Measurements from ENCODE around the gene GDF7.
A peak's percentile ranks its signal among the peaks of the same experiment; 100 is the strongest.
"Not testable (repeated sequence)": the region's sequence is repeated elsewhere in the genome, so short reads cannot be mapped to it uniquely, and the experiment has no call there.

GDF7 gene

DNA sequence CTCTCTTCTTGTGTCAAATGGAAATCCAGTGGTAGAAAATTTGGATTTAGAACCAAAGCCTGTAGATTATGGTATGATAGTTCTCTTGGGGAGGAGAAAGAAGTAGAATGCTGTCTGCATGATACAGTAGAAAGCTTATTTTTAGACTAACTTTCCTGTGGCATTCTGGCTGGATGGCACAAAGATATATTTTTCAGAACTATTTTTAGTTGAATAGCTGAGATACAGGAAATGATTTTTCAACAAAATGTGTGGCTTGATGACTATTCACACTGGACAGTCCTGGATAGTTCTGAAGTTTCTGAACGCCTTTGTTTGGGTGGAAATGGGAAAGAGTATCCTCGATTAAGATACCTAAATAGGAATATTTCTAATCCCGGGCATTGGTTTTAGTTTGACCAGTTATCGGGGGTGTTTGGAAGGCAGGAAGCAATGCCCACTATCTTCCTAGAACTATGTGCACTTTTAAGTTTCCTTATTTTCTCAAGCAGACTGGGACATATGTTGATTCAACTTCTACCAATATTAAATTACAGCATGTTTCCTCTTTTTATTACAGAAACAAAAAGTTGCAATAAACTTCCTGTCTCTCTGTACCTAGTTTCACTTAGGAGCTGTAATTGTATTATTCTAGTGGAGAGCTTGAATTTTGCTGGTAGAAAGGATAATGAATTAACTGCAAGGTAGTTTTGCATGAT is 32.1 kb downstream of the GDF7 start:
- Mint-ChIP-seq H3K27ac (no peak overlapping the region), H3K27me3 (no peaks in the 10 kb centered on the region), H3K4me1 (peaks cover 12% of the 10 kb centered on the region), H3K36me3 (ENCODE audit: low read depth) (peaks cover 9% of the 10 kb centered on the region), H3K4me3 (no peak overlapping the region), H3K9me3 (no peaks in the 10 kb centered on the region)
- no peak for ATAC-seq
- DNase-seq = no peak

DNA sequence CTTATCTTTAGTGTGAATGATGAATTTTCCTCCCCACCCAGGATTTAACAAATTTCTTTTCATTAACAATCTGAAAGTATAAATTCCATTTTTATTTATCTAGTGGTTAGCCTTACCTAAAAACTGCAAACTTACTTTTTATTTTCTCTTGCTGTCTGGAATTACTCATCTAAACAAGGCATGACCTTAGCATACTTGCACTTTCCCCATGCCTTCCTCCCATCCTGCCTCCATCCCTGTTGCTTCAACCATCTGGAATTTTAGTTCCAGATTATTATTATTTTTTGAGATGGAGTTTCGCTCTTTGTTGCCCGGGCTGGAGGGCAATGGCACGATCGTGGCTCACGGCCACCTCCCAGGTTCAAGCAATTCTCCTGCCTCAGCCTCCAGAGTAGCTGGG is 35.6 kb downstream of the GDF7 start:
- Mint-ChIP-seq H3K4me3 (no peak overlapping the region), H3K4me1 (peaks cover 12% of the 10 kb centered on the region), H3K27me3 (no peaks in the 10 kb centered on the region), H3K9me3 (no peaks in the 10 kb centered on the region), H3K36me3 (ENCODE audit: low read depth) (peaks cover 13% of the 10 kb centered on the region), H3K27ac (no peak overlapping the region)
- no peak for DNase-seq
- no peak for ATAC-seq

DNA sequence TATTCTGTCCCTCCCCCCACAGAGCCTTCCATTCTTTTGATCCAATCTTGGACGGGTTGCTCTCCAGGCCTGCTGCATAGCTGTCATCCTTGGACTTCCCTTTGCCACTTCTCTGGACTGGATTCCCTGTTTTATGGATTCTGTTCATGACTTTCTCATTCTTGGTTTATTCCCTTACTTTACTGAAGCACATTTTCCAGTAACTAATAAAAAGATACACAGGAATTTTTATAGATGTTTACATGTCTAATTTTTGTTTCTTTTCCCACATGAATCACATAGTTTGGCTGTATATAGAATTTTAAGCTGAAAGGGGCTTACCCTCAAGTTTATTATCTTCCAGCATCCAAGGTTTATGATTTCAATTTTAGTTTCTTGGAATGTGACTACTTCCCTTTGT is 37.9 kb downstream of the GDF7 start:
- no peak for DNase-seq
- H3K9me3 Mint-ChIP-seq = no peaks in the 10 kb centered on the region
- no peaks in the 10 kb centered on the region for H3K27me3 Mint-ChIP-seq
- H3K4me3 Mint-ChIP-seq = no peak overlapping the region
- no peak overlapping the region for H3K27ac Mint-ChIP-seq
- H3K36me3 Mint-ChIP-seq (ENCODE audit: low read depth) = peaks cover 8% of the 10 kb centered on the region
- peaks cover under 1% of the 10 kb centered on the region for H3K4me1 Mint-ChIP-seq
- ATAC-seq = no peak

DNA sequence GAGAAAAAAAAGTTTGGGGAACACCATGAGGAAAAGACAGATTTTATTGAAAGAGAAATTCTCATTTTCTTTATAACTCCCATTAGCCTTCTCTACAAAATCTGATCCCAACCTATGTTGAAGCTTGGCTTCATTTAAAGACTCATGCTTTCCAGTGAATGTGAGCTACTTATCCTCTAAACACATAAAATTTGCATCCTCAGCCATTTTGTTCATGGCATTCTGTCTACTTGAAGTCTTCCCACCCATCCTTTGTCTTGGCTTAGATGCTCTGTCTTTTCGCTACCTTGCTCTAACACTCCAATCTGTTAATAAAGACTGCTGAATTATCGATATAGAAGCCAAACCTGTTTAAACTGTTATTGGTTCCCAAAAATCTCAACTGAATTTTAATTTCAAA is 39.3 kb downstream of the GDF7 start:
- DNase-seq (no peak), ATAC-seq (no peak)
- no peaks in the 10 kb centered on the region for H3K4me1 Mint-ChIP-seq
- no peak overlapping the region for H3K27ac Mint-ChIP-seq
- no peak overlapping the region for H3K4me3 Mint-ChIP-seq
- no peaks in the 10 kb centered on the region for H3K9me3 Mint-ChIP-seq
- H3K36me3 Mint-ChIP-seq (ENCODE audit: low read depth) = peaks cover 13% of the 10 kb centered on the region
- H3K27me3 Mint-ChIP-seq = no peaks in the 10 kb centered on the region

DNA sequence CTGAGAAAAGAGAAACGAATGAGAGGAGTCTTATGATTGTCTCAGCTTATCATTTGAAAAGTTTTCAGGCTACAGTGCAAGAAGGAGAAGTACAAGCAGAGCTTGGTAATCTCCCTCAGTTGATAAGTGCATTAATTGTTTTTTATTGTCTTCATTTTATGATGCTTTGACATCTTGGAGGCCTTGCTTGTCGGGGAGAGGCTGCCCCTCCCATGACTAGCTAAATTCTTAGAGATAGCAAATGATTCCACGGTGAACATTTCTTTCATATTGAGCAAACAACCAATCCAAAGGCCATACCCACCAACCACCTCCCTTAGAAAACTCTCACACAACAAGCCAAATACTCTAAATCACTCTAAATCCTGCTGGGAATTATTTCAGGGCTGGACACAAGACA is 39.8 kb downstream of the GDF7 start:
- Mint-ChIP-seq H3K27me3 (no peaks in the 10 kb centered on the region), H3K4me1 (no peaks in the 10 kb centered on the region), H3K27ac (no peak overlapping the region), H3K4me3 (no peak overlapping the region), H3K36me3 (ENCODE audit: low read depth) (peaks cover 15% of the 10 kb centered on the region), H3K9me3 (no peaks in the 10 kb centered on the region)
- ATAC-seq = no peak
- DNase-seq = no peak

DNA sequence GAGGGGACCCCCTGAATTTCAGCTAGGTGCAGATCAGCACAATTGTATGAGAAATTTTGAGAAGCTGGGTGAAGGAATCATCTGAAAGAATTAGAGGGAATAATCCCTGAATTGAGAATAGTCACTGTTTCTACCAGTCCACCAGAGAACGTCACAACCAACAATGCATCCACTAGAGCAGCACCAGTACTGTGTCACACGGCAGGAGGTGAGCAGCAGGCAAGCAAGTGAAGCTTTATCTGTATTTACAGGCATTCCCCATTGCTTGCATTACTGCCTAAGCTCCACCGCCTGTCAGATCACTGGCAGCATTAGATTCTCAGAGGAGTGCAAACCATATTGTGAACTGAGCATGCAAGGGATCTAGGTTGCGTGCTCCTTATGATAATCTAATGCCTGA is 40.7 kb downstream of the GDF7 start:
- no peak for ATAC-seq
- Mint-ChIP-seq H3K27me3 (no peaks in the 10 kb centered on the region), H3K4me1 (no peaks in the 10 kb centered on the region), H3K4me3 (no peak overlapping the region), H3K27ac (no peak overlapping the region), H3K36me3 (ENCODE audit: low read depth) (peaks cover 15% of the 10 kb centered on the region), H3K9me3 (no peaks in the 10 kb centered on the region)
- DNase-seq = no peak

DNA sequence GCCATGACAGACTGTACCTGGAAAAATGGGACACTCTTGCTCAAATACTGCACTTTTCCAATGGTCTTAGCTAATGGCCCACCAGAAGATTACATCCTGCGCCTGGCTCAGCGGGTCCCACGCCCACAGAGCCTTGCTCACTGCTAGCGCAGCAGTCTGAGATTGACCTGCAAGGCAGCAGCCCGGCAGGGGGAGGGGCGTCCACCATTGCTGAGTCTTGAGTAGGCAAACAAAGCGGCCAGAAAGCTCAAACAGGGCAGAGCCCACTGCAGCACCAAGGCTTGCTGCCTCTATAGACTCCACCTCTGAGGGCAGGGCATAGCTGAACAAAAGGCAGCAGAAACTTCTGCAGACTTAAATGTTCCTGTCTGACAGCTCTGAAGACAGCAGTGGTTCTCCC is 44.7 kb downstream of the GDF7 start:
- H3K4me1 Mint-ChIP-seq, H3K27ac Mint-ChIP-seq, DNase-seq, ATAC-seq, H3K27me3 Mint-ChIP-seq, H3K9me3 Mint-ChIP-seq, H3K4me3 Mint-ChIP-seq: not testable (repeated sequence)
- H3K36me3 Mint-ChIP-seq (ENCODE audit: low read depth) = peaks cover 34% of the 10 kb centered on the region

DNA sequence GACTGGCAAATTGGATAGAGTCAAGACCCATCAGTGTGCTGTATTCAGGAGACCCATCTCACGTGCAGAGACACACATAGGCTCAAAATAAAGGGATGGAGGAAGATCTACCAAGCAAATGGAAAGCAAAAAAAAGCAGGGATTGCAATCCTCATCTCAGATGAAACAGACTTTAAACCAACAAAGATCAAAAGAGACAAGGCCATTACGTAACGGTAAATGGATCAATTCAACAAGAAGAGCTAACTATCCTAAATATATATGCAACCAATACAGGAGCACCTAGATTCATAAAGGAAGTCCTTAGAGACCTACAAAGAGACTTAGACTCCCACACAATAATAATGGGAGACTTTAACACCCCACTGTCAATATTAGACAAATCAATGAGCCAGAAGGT is 46.6 kb downstream of the GDF7 start:
- Mint-ChIP-seq H3K9me3 (peaks cover 16% of the 10 kb centered on the region), H3K36me3 (ENCODE audit: low read depth) (peaks cover 48% of the 10 kb centered on the region)
- not testable (repeated sequence) for H3K4me1 Mint-ChIP-seq, ATAC-seq, H3K27ac Mint-ChIP-seq, H3K27me3 Mint-ChIP-seq, DNase-seq, H3K4me3 Mint-ChIP-seq

DNA sequence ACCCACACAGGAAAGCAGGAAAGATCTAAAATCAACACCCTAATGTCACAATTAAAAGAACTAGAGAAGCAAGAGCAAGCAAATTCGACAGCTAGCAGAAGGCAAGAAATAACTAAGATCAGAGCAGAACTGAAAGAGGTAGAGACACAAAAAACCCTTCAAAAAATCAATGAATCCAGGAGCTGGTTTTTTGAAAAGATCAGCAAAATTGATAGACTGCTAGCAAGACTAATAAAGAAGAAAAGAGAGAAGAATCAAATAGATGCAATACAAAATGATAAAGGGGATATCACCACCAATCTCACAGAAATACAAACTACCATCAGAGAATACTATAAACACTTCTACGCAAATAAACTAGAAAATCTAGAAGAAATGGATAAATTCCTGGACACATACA is 47.5 kb downstream of the GDF7 start:
- not testable (repeated sequence) for DNase-seq, ATAC-seq, H3K27ac Mint-ChIP-seq, H3K4me3 Mint-ChIP-seq, H3K27me3 Mint-ChIP-seq, H3K4me1 Mint-ChIP-seq
- Mint-ChIP-seq H3K9me3 (peaks cover 22% of the 10 kb centered on the region), H3K36me3 (ENCODE audit: low read depth) (peaks cover 53% of the 10 kb centered on the region)

DNA sequence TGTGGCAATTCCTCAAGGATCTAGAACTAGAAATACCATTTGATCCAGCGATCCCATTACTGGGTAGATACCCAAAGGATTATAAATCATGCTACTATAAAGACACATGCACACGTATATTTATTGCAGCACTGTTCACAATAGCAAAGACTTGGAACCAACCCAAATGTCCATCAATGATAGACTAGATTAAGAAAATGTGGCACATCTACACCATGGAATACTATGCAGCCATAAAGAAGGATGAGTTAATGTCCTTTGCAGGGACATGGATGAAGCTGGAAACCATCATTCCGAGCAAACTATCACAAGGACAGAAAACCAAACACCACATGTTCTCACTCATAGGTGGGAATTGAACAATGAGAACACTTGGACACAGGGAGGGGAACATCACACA is 49.2 kb downstream of the GDF7 start:
- not testable (repeated sequence) for H3K4me1 Mint-ChIP-seq, H3K27ac Mint-ChIP-seq, DNase-seq, ATAC-seq, H3K27me3 Mint-ChIP-seq, H3K4me3 Mint-ChIP-seq
- Mint-ChIP-seq H3K36me3 (ENCODE audit: low read depth) (peaks cover 64% of the 10 kb centered on the region), H3K9me3 (peaks cover 37% of the 10 kb centered on the region)

DNA sequence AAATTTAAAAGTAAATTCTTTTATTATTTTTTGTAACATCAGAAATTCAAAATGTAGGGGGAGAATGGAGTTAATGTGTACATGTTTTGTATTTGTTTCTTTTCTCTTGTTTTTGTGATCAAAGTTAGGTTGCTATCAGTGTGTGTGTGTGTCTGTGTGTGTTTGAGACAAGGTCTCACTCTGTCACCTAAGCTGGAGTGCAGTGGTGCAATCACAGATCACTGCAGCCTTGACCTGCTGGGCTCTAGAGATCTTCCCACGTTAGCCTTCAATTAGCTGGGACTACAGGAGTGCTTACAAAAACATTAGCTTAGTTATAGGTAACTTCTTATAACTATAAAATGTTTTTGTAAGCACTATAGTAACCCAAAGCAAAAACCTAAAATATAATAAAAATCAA is 50.7 kb downstream of the GDF7 start:
- no peak for DNase-seq
- Mint-ChIP-seq H3K27me3 (no peaks in the 10 kb centered on the region), H3K4me1 (no peaks in the 10 kb centered on the region), H3K27ac (no peak overlapping the region), H3K4me3 (no peak overlapping the region), H3K9me3 (peaks cover 38% of the 10 kb centered on the region), H3K36me3 (ENCODE audit: low read depth) (peaks cover 71% of the 10 kb centered on the region)
- no peak for ATAC-seq

DNA sequence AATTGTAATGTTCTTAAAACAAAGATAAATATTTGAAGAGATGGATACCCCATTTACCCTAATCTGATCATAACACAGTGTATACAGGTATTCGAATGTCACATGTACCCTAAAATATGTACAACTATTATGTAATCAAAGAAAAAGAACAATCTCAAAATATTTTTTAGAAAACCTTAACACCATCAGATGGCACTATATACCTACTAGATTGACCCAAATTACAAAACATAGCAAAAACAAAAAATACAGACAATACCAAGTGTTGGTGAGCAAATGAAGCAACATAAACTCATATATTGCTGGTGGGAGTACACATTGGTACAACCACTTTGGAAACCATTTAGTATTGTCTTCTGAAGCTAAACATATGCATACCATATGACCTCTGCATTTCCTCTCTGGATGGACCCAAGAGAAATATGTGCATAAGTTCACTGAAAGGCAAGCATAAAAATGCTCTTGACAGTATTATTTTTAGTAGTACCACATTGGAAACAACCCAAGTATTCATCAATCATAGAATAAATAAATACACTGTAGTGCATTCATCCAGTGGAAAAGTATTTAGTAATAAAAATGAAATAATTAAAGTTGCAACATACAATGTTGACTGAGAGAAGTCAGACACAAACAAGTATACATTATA is 55.8 kb downstream of the GDF7 start:
- peaks cover 4% of the 10 kb centered on the region for H3K4me1 Mint-ChIP-seq
- H3K27me3 Mint-ChIP-seq = no peaks in the 10 kb centered on the region
- peaks cover 33% of the 10 kb centered on the region for H3K9me3 Mint-ChIP-seq
- H3K36me3 Mint-ChIP-seq (ENCODE audit: low read depth) = peaks cover 76% of the 10 kb centered on the region
- DNase-seq (no peak), ATAC-seq (no peak)
- no peak overlapping the region for H3K27ac Mint-ChIP-seq
- H3K4me3 Mint-ChIP-seq = no peak overlapping the region

DNA sequence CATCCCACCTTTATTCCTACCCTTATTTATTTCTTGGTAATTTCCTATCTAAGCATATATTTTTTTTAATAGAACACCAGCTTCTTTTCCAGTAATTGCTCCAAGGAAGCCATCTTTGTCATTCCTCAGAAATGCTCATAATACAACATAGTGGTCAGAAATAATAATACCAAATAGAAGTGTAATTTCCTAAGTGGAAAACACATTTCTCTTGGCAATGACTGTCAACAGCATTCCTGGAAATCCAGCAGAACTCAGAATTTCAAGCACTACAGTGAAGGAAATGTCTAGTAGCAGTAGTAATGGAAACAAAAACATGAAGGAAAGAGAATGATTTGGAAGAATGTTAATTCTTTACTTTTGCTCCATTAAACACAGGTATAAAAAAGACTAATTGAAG is 56.6 kb downstream of the GDF7 start:
- Mint-ChIP-seq H3K27me3 (no peaks in the 10 kb centered on the region), H3K36me3 (ENCODE audit: low read depth) (peaks cover 76% of the 10 kb centered on the region), H3K9me3 (peaks cover 26% of the 10 kb centered on the region), H3K27ac (no peak overlapping the region), H3K4me1 (peaks cover 4% of the 10 kb centered on the region), H3K4me3 (no peak overlapping the region)
- ATAC-seq = no peak
- DNase-seq = no peak

DNA sequence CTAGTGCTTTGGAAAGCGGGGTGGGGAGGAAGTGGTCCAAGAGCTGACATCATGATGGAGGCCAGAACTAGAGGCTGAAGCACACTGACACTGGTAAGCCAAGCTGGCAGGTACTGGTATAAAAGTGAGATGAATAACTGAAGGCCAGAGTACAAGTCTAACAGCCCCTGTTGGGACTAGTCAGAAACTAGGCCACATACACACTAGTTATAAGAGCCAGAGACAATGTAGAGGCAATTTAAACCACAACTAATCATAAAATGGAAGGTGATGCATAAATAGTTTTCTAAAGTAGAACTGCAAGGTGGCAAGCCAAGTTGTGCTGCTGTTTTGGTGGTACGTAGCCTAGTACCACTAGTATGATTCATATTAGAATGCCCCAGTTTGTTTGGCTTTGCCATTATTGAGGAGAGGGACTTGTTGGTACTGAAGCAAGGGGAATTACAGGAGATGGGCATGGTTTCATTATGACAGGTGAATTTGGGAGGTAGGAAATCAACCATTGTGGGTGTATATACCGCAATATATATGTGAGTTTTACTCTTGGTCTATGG is 57.6 kb downstream of the GDF7 start:
- Mint-ChIP-seq H3K4me3 (no peak overlapping the region), H3K36me3 (ENCODE audit: low read depth) (peaks cover 69% of the 10 kb centered on the region), H3K4me1 (peaks cover 4% of the 10 kb centered on the region), H3K9me3 (peaks cover 18% of the 10 kb centered on the region), H3K27me3 (no peaks in the 10 kb centered on the region), H3K27ac (no peak overlapping the region)
- ATAC-seq = peak; percentile 15
- DNase-seq = no peak

DNA sequence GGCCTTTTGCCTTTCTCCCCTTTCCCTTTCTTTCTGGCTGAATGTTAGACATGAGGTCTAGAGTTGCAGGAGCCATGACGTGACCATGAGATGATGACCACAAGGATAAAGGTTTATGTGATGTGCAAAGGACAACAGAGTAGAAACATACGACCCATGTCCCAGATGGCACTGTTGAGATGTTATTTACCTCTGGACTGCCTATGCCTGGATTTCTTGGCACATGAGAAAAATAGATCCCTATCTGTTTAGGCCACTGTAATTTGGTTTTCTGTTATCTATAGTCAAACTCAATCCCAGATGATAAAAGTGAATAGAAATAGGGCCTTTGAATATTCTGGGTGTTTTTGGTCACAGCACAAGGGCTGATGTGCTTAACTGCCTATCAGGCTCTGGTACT is 58.8 kb downstream of the GDF7 start:
- Mint-ChIP-seq H3K4me3 (no peak overlapping the region), H3K4me1 (peaks cover 4% of the 10 kb centered on the region), H3K27ac (no peak overlapping the region), H3K27me3 (no peaks in the 10 kb centered on the region), H3K9me3 (peaks cover 9% of the 10 kb centered on the region), H3K36me3 (ENCODE audit: low read depth) (peaks cover 59% of the 10 kb centered on the region)
- DNase-seq (no peak), ATAC-seq (no peak)
